22Rv1 (cell line): Measurements from ENCODE around the gene CALML5.

ENCODE experiments used
- H3K27ac ChIP-seq: fragments of 450-650 bp; 2 replicates; pipeline ENCODE4 v1.5.1; 2017
- ZFX ChIP-seq: fragments of 450-650 bp; IDR thresholded peaks from 2 replicates; pipeline ENCODE4 v1.6.1; 2017; ENCODE audit warnings: antibody characterized with exemption, borderline replicate concordance
- TF ChIP-seq, protein P1 (sequence below): fragments of 450-650 bp; IDR thresholded peaks from 2 replicates; pipeline ENCODE4 v1.5.1; 2017; ENCODE audit warnings: mild to moderate bottlenecking

Gene CALML5

DNA sequence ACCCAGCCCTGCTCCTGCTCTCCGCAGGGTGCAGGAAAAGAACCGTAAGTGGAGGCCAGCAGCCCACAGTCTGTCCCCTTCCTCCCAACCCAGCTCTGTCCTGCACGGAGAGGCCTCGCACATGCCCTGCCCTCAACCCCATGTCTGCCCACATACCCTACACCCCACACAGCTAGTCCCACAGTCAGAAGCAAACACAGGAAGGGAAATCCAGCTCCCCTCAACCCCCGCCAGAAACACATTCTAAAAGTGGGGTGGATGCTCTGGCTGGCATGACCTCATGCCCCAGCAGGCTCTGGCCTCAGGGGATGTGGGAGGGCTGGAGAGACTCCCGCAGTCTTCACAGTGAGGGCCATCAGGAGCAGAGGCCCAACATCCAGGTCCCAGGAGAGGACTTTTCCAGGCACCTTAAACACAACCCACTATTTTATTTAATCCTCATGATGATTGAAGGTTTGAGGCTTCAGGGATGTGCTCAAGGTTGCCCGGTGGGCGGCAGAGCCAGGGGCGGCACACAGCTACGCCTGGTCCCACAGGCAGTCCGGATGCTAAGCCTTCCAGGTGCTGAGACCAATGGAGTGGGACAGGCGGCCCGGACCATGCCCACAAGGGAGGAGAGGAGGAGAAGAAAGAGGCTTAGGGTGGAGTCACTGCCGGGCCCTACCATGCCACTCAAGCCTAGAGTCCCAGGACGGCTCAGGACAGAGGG, 29.9 kb downstream of the CALML5 start:
- TF ChIP-seq, protein P1, sequence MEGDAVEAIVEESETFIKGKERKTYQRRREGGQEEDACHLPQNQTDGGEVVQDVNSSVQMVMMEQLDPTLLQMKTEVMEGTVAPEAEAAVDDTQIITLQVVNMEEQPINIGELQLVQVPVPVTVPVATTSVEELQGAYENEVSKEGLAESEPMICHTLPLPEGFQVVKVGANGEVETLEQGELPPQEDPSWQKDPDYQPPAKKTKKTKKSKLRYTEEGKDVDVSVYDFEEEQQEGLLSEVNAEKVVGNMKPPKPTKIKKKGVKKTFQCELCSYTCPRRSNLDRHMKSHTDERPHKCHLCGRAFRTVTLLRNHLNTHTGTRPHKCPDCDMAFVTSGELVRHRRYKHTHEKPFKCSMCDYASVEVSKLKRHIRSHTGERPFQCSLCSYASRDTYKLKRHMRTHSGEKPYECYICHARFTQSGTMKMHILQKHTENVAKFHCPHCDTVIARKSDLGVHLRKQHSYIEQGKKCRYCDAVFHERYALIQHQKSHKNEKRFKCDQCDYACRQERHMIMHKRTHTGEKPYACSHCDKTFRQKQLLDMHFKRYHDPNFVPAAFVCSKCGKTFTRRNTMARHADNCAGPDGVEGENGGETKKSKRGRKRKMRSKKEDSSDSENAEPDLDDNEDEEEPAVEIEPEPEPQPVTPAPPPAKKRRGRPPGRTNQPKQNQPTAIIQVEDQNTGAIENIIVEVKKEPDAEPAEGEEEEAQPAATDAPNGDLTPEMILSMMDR, result no peak
- TF ChIP-seq ZFX, result no peak
- H3K27ac ChIP-seq, result no peak overlapping the region

DNA sequence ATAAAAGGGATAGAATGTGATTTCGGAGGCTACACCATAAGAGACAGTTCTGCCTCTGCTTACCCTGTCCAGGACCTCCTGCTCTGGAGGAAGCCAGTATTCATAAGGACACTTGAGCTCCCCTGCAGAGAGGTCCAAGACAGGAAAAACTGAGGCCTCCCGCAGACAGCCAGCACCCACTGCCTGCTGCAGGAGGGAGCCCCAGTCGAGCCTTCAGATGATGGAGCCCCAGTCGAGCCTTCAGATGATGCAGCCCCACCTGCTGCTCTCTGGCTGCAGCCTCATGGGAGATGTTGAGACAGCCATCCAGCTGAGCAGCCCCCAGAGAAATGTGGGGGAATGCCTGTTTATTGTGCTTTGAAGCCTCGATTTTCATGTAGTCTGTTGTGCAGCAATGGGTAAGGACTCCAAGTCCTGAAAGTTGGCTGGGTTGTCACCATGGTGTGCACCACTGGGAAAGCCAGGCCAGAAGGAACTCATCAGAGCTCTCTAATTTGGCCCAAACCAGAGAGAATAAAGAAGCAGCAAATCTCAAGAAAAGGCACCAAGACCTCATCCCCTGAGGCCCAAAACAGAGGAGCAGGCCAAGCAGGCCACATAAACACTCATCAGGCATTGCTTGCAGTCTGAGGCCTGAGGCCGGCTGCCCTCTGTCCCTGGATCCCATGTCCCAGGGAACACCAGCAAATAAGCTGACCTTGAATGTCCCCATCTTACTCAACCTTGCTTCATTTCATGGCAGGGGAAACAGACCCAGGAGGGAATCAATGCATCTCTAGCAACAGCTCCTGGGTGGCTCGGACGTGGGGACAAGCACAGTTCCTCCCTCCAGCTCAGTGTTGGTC, 30.9 kb downstream of the CALML5 start:
- peak overlapping the region; percentile 98; the same call in 1 of the 2 replicates for H3K27ac ChIP-seq
- TF ChIP-seq, protein P1, result no peak
- TF ChIP-seq ZFX, result no peak

DNA sequence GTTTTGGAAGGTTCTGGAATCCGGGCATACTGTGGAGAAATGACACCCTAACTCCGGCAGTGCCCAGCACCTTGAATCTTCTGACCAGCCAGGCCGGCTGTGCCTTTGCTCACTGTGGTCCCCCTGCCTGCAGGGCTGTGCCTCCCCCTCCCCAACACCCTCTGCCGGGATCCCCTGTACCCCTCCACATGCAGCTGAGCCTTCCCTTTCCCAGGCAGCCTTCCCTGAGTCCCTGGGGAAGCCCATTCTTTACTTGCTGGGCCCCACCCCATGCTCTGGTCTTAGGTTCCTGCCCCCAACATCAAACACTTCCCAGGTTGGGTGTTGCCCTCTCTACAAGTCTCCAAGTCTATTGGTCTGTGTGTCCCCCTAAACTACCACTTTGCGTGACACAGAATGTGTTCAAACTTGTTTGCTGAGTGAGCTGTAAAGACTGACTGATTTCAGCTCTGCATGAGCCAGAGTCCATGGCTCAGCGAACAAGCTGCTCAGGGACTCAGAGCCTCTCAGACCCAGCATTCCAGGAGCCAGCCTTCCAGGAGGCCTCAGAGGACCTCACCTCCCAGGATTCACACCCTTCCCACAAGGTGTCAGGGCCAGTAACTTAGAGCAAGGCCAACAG, 31.6 kb downstream of the CALML5 start:
- peak overlapping the region; percentile 98 for H3K27ac ChIP-seq
- no peak for TF ChIP-seq ZFX
- TF ChIP-seq, protein P1, result no peak

DNA sequence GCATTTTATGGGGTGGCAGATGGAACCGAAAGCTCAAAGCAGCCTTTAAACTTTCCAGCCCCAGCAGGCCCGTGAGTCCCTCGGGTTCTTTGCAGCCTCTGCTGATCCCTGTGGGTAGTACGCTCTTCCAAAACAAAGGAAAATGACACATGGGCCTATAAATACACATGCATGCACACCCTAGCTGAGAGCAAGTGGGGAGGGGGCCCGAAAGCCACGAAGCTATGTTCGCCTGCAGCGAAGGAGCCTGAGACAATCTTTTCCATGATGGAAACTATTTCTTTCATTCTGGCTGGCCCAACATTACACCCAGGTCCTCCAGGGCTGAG, 32.2 kb downstream of the CALML5 start:
- TF ChIP-seq, protein P1, result no peak
- TF ChIP-seq ZFX, result no peak
- H3K27ac ChIP-seq, result peak overlapping the region; percentile 98

DNA sequence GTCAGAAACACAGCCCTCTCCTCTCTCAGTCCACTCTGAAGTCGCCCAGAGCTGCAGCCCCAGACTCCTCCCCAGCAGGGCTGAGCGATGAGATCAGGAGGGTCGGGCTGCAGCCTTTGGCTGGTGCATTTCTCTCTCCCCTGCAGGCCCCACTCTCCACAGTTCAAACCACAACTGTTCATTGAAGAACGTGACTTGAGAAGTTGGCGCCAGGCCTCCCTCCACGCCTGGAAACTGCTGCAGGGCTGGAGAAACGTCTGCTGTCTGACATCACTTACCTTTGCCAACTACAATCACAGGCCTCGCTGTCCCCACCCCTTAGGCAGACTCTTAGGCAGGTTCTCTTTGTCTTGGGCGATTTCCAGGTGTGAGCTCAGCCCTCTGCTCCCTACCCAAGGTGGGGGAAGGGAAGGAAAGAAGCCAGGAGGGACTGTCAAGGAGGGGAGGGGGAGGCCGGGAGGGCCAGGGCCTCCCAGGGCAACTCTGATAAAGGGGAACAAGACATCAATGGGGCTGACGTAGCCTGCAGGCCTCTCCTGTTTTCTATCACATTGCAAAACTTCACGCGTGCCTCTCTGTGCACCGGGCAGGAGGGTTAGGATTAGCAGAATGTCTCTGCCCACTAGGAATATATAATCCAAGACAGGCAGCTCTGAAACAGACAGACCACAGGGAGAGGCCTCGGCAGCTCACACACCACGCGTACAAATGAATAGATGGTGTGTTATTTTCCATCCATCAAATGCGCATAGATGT, 32.7 kb downstream of the CALML5 start:
- peak overlapping the region; percentile 98 for H3K27ac ChIP-seq
- no peak for TF ChIP-seq ZFX
- TF ChIP-seq, protein P1, result no peak

DNA sequence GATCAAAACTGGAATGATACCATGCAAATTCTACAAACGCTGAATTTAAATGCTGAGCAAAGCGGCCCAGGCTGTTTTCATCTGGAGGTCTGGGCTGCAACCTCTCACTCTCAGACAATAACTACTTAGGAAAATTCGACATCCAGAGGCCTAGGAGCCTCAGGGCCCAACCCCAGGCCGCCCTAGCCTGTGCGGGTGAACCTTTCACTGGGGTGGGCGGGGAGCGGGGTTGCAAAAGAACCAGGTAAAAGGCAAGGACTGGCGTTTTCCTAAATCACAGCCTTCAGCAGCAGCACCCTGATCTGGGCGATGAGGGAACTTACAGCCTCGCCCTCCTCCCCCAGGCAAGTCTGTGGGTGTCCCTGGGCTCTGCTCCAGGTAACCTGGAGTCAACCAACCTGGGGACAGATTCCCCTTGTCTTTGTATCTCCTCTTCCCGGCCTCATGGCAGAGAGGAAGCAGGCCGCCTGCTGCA, 33.4 kb downstream of the CALML5 start:
- peak overlapping the region; percentile 98 for H3K27ac ChIP-seq
- TF ChIP-seq, protein P1, result no peak
- TF ChIP-seq ZFX, result no peak
